Measurements from ENCODE around the gene FAM149A. TPM values are rescaled to one million over a fixed set of nuclear protein-coding genes. Genes with fewer than 3 reads are reported as not detected.

The FAM149A gene
- 1.5 and 3.4 TPM in 2 replicates for total RNA-seq (2014; rRNA removed; shearing (Covaris generic))

GRCh38 chr4:186104114-186104889 is at the start of gene FAM149A:
Gene FAM149A (plus strand): TSS chr4:186104704.
- peak; percentile 26 for DNase-seq (ENCODE audit: low read depth)

DNA sequence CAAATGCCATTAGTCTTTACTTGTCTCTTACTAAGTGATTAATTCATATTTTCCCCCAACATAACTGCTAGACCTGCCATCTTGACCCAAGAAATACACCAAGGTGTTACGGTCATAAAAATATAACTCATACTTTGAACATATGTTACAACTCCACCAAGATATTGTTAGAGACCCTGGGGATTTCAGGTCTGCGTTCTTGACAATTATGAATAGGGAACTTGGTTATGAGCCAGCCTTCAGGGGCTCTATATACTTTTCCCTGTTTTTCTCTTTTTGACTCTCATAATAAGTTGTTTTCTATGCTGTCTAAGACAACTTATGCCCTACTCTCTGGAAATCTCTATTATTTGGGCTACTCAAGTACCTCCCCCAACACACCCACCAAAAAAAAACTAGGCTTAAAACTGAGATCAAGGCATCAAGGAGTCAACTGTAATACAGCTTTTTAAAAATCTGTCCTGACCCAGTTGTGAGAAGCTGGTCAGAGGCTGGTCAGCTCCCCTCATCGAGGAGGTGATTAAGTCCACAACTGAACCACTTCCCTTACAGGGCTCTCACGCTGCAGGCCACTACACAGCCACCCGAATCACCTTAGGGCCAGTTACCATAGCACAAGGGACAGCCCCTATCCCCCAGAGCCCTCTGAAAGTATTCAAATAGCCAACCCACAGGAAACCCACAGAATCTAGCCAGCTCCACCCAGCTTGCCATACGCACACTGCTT is 46.1 kb upstream of the FAM149A start:
- DNase-seq (ENCODE audit: low read depth), result no peak

- DNase-seq (ENCODE audit: low read depth), result no peak
Observed at GRCh38 chr4:186058980-186059316, 45.6 kb upstream of the FAM149A start.

GRCh38 chr4:186061921-186062320 is 42.6 kb upstream of the FAM149A start:
- no peak for DNase-seq (ENCODE audit: low read depth)

- DNase-seq (ENCODE audit: low read depth), result peak; percentile 51
Observed at GRCh38 chr4:186067757-186068385, 36.6 kb upstream of the FAM149A start.

- DNase-seq (ENCODE audit: low read depth), result peak; percentile 18
Observed at GRCh38 chr4:186068581-186069348, 35.7 kb upstream of the FAM149A start, which contains the start of gene TLR3. Gene TLR3 (plus strand): TSS chr4:186069156. CDS start chr4:186076620, 7,464 bp downstream.

GRCh38 chr4:186069729-186070128 is 34.8 kb upstream of the FAM149A start:
- DNase-seq (ENCODE audit: low read depth), result no peak

DNA sequence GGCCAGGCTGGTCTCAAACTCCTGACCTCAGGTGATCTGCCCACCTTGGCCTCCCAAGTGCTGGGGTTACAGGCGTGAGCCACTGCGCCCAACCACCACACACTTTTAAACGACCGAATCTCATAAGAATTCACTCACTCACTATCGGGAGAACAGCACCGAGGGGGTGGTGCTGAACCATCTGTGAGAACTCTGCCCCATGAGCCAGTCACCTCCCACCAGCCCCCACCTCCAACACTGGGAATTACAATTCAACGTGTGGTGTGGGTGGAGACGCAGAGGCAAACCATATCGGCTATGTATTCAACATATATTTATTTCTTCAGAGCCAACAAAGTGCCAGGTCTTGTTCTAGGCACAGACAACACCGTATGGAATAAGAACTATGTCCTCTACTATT is 32.0 kb upstream of the FAM149A start:
- no peak for DNase-seq (ENCODE audit: low read depth)

DNA sequence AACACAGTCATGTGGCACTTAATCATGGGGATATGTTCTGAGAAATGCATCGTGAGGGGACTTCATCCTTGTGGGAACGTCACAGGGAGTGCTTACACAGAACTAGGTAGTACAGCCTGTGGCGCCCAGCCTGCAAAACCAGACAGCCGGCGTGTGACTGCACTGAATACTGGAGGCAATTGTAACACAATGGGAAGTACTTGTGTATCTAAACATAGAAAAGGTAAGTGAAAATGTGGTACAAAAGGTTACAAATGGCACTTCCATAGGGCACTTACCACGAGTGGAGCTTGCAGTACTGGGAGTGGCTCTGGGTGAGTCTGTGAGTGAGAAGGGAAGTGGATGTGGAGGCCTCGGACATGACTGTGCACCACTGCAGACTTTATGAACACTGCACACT is 30.3 kb upstream of the FAM149A start:
- DNase-seq (ENCODE audit: low read depth), result no peak

DNA sequence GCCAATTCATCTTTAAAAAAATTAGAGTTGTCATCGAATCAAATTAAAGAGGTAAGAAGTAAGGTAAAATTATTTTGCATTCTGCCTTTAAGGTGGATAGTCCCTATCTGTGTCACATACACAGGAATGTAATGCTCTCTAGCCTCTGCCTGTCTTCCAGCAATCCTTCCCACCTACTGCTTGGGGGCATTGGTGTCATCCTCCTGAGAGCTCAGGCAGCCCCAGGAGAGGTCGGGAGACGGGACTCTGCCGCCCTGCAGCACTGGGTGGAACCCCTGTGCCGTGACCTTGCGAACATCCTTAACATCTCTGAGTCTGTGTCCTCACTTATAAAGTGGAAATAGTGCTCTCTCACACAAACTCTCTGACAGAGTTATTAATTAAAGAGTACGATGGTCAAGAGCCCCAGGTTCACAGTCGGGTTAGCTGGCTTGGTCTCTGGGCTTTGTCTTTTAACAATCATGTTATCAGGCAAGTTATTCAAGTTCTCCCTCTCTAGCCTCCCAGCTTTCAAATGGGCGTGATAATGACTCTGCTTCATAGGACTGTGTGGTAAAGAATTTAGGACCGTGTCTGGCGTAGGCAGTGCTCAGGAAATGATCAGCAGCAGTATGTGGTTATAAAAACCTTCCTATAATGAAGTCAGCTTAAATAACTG is 25.4 kb upstream of the FAM149A start:
- DNase-seq (ENCODE audit: low read depth), result no peak

DNA sequence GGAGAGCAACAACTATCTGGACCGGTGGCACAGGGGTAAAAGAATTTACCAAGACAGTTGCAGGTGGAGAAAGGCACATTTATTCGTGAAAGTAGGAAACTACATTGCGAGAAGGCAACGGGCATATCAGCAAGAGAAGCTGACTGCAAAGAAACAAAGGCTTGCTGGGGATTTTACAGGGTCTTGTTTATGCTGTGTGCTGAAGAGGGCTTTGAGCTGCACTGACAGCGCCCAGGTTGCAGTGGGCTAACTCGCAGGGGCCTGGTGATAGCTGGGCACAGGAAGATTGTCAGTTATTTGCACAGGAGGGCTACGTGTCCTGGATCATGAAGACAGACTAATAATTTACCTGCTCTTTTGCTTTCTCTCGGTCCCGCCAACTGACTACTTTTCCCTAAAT is 24.8 kb upstream of the FAM149A start:
- DNase-seq (ENCODE audit: low read depth), result no peak

DNA sequence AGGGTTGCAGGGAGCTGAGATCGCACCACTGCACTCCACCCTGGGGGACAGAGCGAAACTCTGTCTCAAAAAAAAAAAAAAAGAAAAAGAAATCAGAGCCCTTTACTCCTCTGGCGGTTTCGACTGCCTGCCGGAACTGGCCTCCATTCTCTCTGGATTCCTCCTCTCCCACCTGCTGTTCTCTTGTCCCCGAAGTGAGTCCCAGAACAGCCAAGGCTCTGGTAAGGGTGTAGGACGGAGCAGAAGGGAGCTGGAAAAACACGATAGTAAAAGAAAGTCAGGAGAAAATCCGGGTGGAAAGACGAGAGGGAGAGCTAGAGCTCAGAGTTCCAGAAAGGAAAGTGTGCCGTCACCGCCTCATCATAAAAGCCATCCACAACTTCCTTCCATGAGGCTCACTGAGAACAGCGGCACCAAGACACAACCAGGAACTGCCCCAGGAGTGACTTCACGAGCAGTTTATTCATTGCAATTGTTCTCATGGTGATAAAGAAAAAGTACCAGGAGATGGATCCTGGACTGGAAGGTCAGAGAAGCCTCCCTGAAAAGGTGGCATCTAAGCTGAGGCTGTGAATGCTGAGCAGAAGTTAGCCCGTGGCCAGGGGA is 23.2 kb upstream of the FAM149A start:
- no peak for DNase-seq (ENCODE audit: low read depth)

- no peak for DNase-seq (ENCODE audit: low read depth)
Observed at GRCh38 chr4:186082221-186082620, 22.3 kb upstream of the FAM149A start.

DNA sequence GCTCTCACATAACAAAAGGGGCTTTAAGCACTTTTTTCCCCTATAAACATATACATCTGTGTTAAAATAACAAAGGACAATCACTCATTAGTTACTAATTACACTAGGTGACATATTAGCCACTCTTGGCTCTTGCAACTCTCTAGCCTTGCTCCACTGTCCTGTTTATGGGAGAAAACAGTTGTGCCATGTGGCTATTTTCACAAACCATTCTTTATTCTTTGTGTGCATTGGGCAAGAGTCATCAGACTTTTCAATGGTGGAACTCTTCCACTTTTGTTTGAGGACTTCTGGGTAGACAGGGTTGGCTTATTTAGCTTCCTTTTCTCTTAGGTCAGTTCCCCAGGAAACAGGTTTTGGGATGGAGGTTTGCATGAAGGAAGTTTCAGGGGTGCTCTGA is 16.0 kb upstream of the FAM149A start:
- no peak for DNase-seq (ENCODE audit: low read depth)

- DNase-seq (ENCODE audit: low read depth), result no peak
Observed at GRCh38 chr4:186092296-186092695, 12.2 kb upstream of the FAM149A start.

- no peak for DNase-seq (ENCODE audit: low read depth)
Observed at GRCh38 chr4:186095406-186095805, 9.1 kb upstream of the FAM149A start.

DNA sequence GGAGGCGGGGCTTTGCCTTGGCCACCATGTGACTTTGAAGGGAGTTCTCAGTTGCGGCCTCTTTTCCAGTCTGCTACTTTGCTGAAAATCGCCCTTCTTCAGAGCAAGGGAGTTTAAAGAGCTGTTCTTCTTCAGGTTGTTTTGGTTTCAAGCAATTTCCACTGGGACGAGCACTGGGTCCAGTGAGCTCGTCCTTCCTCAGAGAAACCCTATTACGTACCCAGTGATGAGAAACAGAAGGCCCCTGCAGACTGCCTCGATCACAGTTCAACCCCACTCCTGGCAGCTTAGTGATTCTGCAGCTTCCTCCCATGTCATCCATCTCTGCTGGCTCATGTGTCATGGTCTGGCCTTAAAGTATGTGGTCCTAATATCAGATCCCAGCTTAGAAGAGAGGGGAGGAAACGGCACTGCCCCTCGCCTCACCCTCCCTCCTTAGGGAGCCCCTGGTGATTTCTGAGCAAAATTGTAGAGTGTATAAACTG is 7.8 kb upstream of the FAM149A start:
- DNase-seq (ENCODE audit: low read depth), result no peak

DNA sequence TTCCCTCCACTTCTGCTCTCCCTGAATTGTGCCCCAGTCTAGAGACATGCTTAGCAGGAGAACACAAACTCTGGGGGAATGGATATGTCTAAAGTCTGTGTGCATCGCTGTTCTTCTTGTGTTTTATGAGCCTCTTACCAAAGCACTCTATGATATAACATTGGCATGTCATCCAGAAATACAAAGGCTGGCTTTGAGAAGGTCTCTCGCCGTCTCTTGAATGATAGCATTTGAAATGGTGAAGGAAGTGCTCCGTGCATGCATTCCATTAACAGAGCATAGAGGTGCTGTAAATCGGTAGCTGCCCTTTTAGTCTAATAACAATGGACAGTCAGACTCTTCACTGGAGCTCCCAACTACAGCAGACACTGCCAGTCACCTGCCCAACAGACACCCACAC is 7.1 kb upstream of the FAM149A start:
- no peak for DNase-seq (ENCODE audit: low read depth)

DNA sequence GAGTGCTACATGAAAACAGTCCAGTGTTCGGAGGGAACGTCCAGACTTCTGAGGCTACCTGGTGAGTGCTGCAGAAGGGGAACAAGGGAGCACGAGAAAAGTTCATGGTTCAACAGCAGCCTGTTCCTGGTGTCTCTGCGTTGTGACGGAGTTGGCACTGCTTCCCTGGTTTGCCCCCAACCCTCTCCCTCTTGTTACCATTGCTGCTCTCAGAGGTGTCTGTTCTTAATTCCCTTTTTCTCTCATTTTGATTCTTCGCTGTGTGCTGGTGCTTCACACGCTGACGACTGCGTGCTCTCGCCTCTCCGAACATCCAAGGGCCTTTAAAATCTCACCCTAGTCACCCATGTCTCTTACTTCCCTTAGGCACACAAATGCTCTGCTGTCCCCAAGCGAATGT is 1.6 kb upstream of the FAM149A start:
- DNase-seq (ENCODE audit: low read depth), result no peak

GRCh38 chr4:186104890-186105646 is 564 bp downstream of the FAM149A start:
- DNase-seq (ENCODE audit: low read depth), result no peak
